ENCODE measurements around the gene U2SURP. TPM values are rescaled to one million over a fixed set of nuclear protein-coding genes. Genes with fewer than 3 reads are reported as not detected.

The U2SURP gene
- total RNA-seq, 1 donor: 236 TPM

GRCh38 chr3:142968319-142969025, 32.9 kb upstream of the U2SURP start:
- Histone ChIP-seq H3K9me3 (ENCODE audit: low read depth, low read length) (no peaks in the 10 kb centered on the region), H3K27me3 (ENCODE audit: insufficient read depth, low read length) (peaks cover 36% of the 10 kb centered on the region), H3K4me1 (ENCODE audit: insufficient read depth, low read length) (no peaks in the 10 kb centered on the region)

GRCh38 chr3:142971431-142971830, 29.9 kb upstream of the U2SURP start:
- peaks cover under 1% of the 10 kb centered on the region for H3K4me1 ChIP-seq (ENCODE audit: insufficient read depth, low read length)
- H3K4me3 ChIP-seq (ENCODE audit: low read length): no peak overlapping the region
- no peaks in the 10 kb centered on the region for H3K9me3 ChIP-seq (ENCODE audit: low read depth, low read length)
- peaks cover 11% of the 10 kb centered on the region for H3K27me3 ChIP-seq (ENCODE audit: insufficient read depth, low read length)

More at GRCh38 chr3:142968319-142969025, 32.9 kb upstream of the U2SURP start:
- H3K4me3 ChIP-seq (ENCODE audit: low read length): no peak overlapping the region

GRCh38 chr3:142972092-142972753, 29.1 kb upstream of the U2SURP start:
- Histone ChIP-seq H3K27me3 (ENCODE audit: insufficient read depth, low read length) (peaks cover 5% of the 10 kb centered on the region), H3K4me3 (ENCODE audit: low read length) (no peak overlapping the region), H3K4me1 (ENCODE audit: insufficient read depth, low read length) (peaks cover 4% of the 10 kb centered on the region), H3K9me3 (ENCODE audit: low read depth, low read length) (no peaks in the 10 kb centered on the region)

- Histone ChIP-seq H3K4me3 (ENCODE audit: low read length) (no peak overlapping the region), H3K27me3 (ENCODE audit: insufficient read depth, low read length) (peaks cover 5% of the 10 kb centered on the region), H3K9me3 (ENCODE audit: low read depth, low read length) (no peaks in the 10 kb centered on the region), H3K4me1 (ENCODE audit: insufficient read depth, low read length) (peaks cover 4% of the 10 kb centered on the region)
These were observed 28.0 kb upstream of the U2SURP start for GRCh38 chr3:142973217-142974009.

- no peak overlapping the region for H3K4me3 ChIP-seq (ENCODE audit: low read length)
- peaks cover 2% of the 10 kb centered on the region for H3K27me3 ChIP-seq (ENCODE audit: insufficient read depth, low read length)
- peaks cover 4% of the 10 kb centered on the region for H3K4me1 ChIP-seq (ENCODE audit: insufficient read depth, low read length)
- H3K9me3 ChIP-seq (ENCODE audit: low read depth, low read length): no peaks in the 10 kb centered on the region
These were observed 25.9 kb upstream of the U2SURP start for GRCh38 chr3:142975316-142975995.

- Histone ChIP-seq H3K9me3 (ENCODE audit: low read depth, low read length) (no peaks in the 10 kb centered on the region), H3K4me1 (ENCODE audit: insufficient read depth, low read length) (peaks cover 4% of the 10 kb centered on the region), H3K4me3 (ENCODE audit: low read length) (no peak overlapping the region), H3K27me3 (ENCODE audit: insufficient read depth, low read length) (no peaks in the 10 kb centered on the region)
These were observed 24.6 kb upstream of the U2SURP start for GRCh38 chr3:142976621-142977398.

GRCh38 chr3:142977399-142977728, 24.0 kb upstream of the U2SURP start:
- Histone ChIP-seq H3K4me1 (ENCODE audit: insufficient read depth, low read length) (peaks cover 4% of the 10 kb centered on the region), H3K4me3 (ENCODE audit: low read length) (no peak overlapping the region), H3K9me3 (ENCODE audit: low read depth, low read length) (no peaks in the 10 kb centered on the region), H3K27me3 (ENCODE audit: insufficient read depth, low read length) (no peaks in the 10 kb centered on the region)

- peaks cover 4% of the 10 kb centered on the region for H3K4me1 ChIP-seq (ENCODE audit: insufficient read depth, low read length)
- no peak overlapping the region for H3K4me3 ChIP-seq (ENCODE audit: low read length)
- H3K27me3 ChIP-seq (ENCODE audit: insufficient read depth, low read length): no peaks in the 10 kb centered on the region
- H3K9me3 ChIP-seq (ENCODE audit: low read depth, low read length): no peaks in the 10 kb centered on the region
These were observed 20.3 kb upstream of the U2SURP start for GRCh38 chr3:142981108-142981507.

- H3K4me3 ChIP-seq (ENCODE audit: low read length): no peak overlapping the region
- no peaks in the 10 kb centered on the region for H3K9me3 ChIP-seq (ENCODE audit: low read depth, low read length)
- no peaks in the 10 kb centered on the region for H3K27me3 ChIP-seq (ENCODE audit: insufficient read depth, low read length)
- no peaks in the 10 kb centered on the region for H3K4me1 ChIP-seq (ENCODE audit: insufficient read depth, low read length)
These were observed 19.2 kb upstream of the U2SURP start for GRCh38 chr3:142982038-142982773.

- H3K9me3 ChIP-seq (ENCODE audit: low read depth, low read length): no peaks in the 10 kb centered on the region
These were observed 18.1 kb upstream of the U2SURP start for GRCh38 chr3:142983318-142983717.

GRCh38 chr3:142984255-142984654, 17.1 kb upstream of the U2SURP start:
- H3K4me3 ChIP-seq (ENCODE audit: low read length): no peak overlapping the region
- H3K27me3 ChIP-seq (ENCODE audit: insufficient read depth, low read length): no peaks in the 10 kb centered on the region
- H3K9me3 ChIP-seq (ENCODE audit: low read depth, low read length): no peaks in the 10 kb centered on the region
- no peaks in the 10 kb centered on the region for H3K4me1 ChIP-seq (ENCODE audit: insufficient read depth, low read length)

More at GRCh38 chr3:142983318-142983717, 18.1 kb upstream of the U2SURP start:
- Histone ChIP-seq H3K27me3 (ENCODE audit: insufficient read depth, low read length) (no peaks in the 10 kb centered on the region), H3K4me3 (ENCODE audit: low read length) (no peak overlapping the region), H3K4me1 (ENCODE audit: insufficient read depth, low read length) (no peaks in the 10 kb centered on the region)

- Histone ChIP-seq H3K4me3 (ENCODE audit: low read length) (no peak overlapping the region), H3K9me3 (ENCODE audit: low read depth, low read length) (no peaks in the 10 kb centered on the region), H3K4me1 (ENCODE audit: insufficient read depth, low read length) (no peaks in the 10 kb centered on the region), H3K27me3 (ENCODE audit: insufficient read depth, low read length) (no peaks in the 10 kb centered on the region)
These were observed 14.2 kb upstream of the U2SURP start for GRCh38 chr3:142987080-142987700.

- no peaks in the 10 kb centered on the region for H3K4me1 ChIP-seq (ENCODE audit: insufficient read depth, low read length)
These were observed 13.7 kb upstream of the U2SURP start for GRCh38 chr3:142987707-142988106.

More at GRCh38 chr3:142987707-142988106, 13.7 kb upstream of the U2SURP start:
- Histone ChIP-seq H3K9me3 (ENCODE audit: low read depth, low read length) (no peaks in the 10 kb centered on the region), H3K27me3 (ENCODE audit: insufficient read depth, low read length) (no peaks in the 10 kb centered on the region), H3K4me3 (ENCODE audit: low read length) (no peak overlapping the region)
